ENCODE measurements around the gene ASB6. TPM values are rescaled to one million over a fixed set of nuclear protein-coding genes. Genes with fewer than 3 reads are reported as not detected.

ASB6 gene
- total RNA-seq, 1 experiment from 2014 or later, result 14.9 TPM

- Histone ChIP-seq H3K27ac (no peak overlapping the region), H3K4me3 (no peak overlapping the region), H3K27me3 (replicated peaks) (no peaks in the 10 kb centered on the region), H3K36me3 (no peaks in the 10 kb centered on the region), H3K4me1 (replicated peaks) (peaks cover 7% of the 10 kb centered on the region; the same call in 1 of the 2 replicates), H3K9me3 (replicated peaks) (no peaks in the 10 kb centered on the region)
- DNase-seq (ENCODE audit: low read depth in 1 of 2, low spot score in 2 of 2), result no peak
Observed at GRCh38 chr9:129675620-129676019, 33.7 kb upstream of the ASB6 start.

GRCh38 chr9:129674229-129674628, 32.3 kb upstream of the ASB6 start:
- Histone ChIP-seq H3K4me1 (replicated peaks) (peaks cover 12% of the 10 kb centered on the region), H3K27ac (no peak overlapping the region), H3K36me3 (no peaks in the 10 kb centered on the region), H3K9me3 (replicated peaks) (no peaks in the 10 kb centered on the region), H3K27me3 (replicated peaks) (no peaks in the 10 kb centered on the region), H3K4me3 (no peak overlapping the region)
- DNase-seq (ENCODE audit: low read depth in 1 of 2, low spot score in 2 of 2), result no peak

- DNase-seq (ENCODE audit: low read depth in 1 of 2, low spot score in 2 of 2), result no peak
- Histone ChIP-seq H3K9me3 (replicated peaks) (no peaks in the 10 kb centered on the region), H3K4me3 (no peak overlapping the region), H3K36me3 (no peaks in the 10 kb centered on the region), H3K27me3 (replicated peaks) (no peaks in the 10 kb centered on the region), H3K27ac (no peak overlapping the region), H3K4me1 (replicated peaks) (peaks cover 17% of the 10 kb centered on the region)
Observed at GRCh38 chr9:129673602-129674001, 31.7 kb upstream of the ASB6 start.

- Histone ChIP-seq H3K4me1 (replicated peaks) (peaks cover 26% of the 10 kb centered on the region), H3K27me3 (replicated peaks) (no peaks in the 10 kb centered on the region), H3K4me3 (no peak overlapping the region), H3K27ac (no peak overlapping the region), H3K36me3 (no peaks in the 10 kb centered on the region), H3K9me3 (replicated peaks) (no peaks in the 10 kb centered on the region)
- DNase-seq (ENCODE audit: low read depth in 1 of 2, low spot score in 2 of 2), result no peak
Observed at GRCh38 chr9:129672702-129673101, 30.8 kb upstream of the ASB6 start.

- H3K4me3 ChIP-seq, result no peak overlapping the region
- H3K4me1 ChIP-seq (replicated peaks), result peaks cover 21% of the 10 kb centered on the region
- no peaks in the 10 kb centered on the region for H3K9me3 ChIP-seq (replicated peaks)
- H3K27ac ChIP-seq, result no peak overlapping the region
- DNase-seq (ENCODE audit: low read depth in 1 of 2, low spot score in 2 of 2), result no peak
- H3K27me3 ChIP-seq (replicated peaks), result no peaks in the 10 kb centered on the region
- H3K36me3 ChIP-seq, result no peaks in the 10 kb centered on the region
Observed at GRCh38 chr9:129671519-129671918, 29.6 kb upstream of the ASB6 start.

GRCh38 chr9:129671065-129671464, 29.1 kb upstream of the ASB6 start:
- H3K27ac ChIP-seq, result no peak overlapping the region
- no peaks in the 10 kb centered on the region for H3K9me3 ChIP-seq (replicated peaks)
- H3K27me3 ChIP-seq (replicated peaks), result no peaks in the 10 kb centered on the region
- no peak for DNase-seq (ENCODE audit: low read depth in 1 of 2, low spot score in 2 of 2)
- no peaks in the 10 kb centered on the region for H3K36me3 ChIP-seq
- no peak overlapping the region for H3K4me3 ChIP-seq
- H3K4me1 ChIP-seq (replicated peaks), result peaks cover 21% of the 10 kb centered on the region

- Histone ChIP-seq H3K9me3 (replicated peaks) (no peaks in the 10 kb centered on the region), H3K36me3 (no peaks in the 10 kb centered on the region), H3K27me3 (replicated peaks) (0 out of 2 replicates have a peak, but pooled peaks cover 2% of the 10 kb centered on the region), H3K27ac (no peak overlapping the region), H3K4me3 (no peak overlapping the region), H3K4me1 (replicated peaks) (peaks cover 27% of the 10 kb centered on the region)
- DNase-seq (ENCODE audit: low read depth in 1 of 2, low spot score in 2 of 2), result no peak
Observed at GRCh38 chr9:129669946-129670345, 28.0 kb upstream of the ASB6 start.

GRCh38 chr9:129669141-129669718, 27.3 kb upstream of the ASB6 start:
- H3K27me3 ChIP-seq (replicated peaks), result 0 out of 2 replicates have a peak, but pooled peaks cover 2% of the 10 kb centered on the region
- H3K27ac ChIP-seq, result no peak overlapping the region
- no peaks in the 10 kb centered on the region for H3K9me3 ChIP-seq (replicated peaks)
- H3K4me1 ChIP-seq (replicated peaks), result peaks cover 27% of the 10 kb centered on the region
- peak; percentile 90 for DNase-seq (ENCODE audit: low read depth in 1 of 2, low spot score in 2 of 2)
- H3K36me3 ChIP-seq, result no peaks in the 10 kb centered on the region
- H3K4me3 ChIP-seq, result no peak overlapping the region

- no peak for DNase-seq (ENCODE audit: low read depth in 1 of 2, low spot score in 2 of 2)
- H3K4me3 ChIP-seq, result no peak overlapping the region
- H3K4me1 ChIP-seq (replicated peaks), result peaks cover 27% of the 10 kb centered on the region
- no peak overlapping the region for H3K27ac ChIP-seq
- H3K27me3 ChIP-seq (replicated peaks), result 0 out of 2 replicates have a peak, but pooled peaks cover 2% of the 10 kb centered on the region
- H3K36me3 ChIP-seq, result no peaks in the 10 kb centered on the region
- no peaks in the 10 kb centered on the region for H3K9me3 ChIP-seq (replicated peaks)
Observed at GRCh38 chr9:129667850-129668249, 25.9 kb upstream of the ASB6 start.

- DNase-seq (ENCODE audit: low read depth in 1 of 2, low spot score in 2 of 2), result no peak
- Histone ChIP-seq H3K4me3 (no peak overlapping the region), H3K27ac (no peak overlapping the region), H3K9me3 (replicated peaks) (no peaks in the 10 kb centered on the region), H3K4me1 (replicated peaks) (peaks cover 27% of the 10 kb centered on the region), H3K27me3 (replicated peaks) (0 out of 2 replicates have a peak, but pooled peaks cover 2% of the 10 kb centered on the region), H3K36me3 (no peaks in the 10 kb centered on the region)
Observed at GRCh38 chr9:129667378-129667777, 25.4 kb upstream of the ASB6 start.

GRCh38 chr9:129666575-129666974, 24.6 kb upstream of the ASB6 start:
- Histone ChIP-seq H3K27me3 (replicated peaks) (0 out of 2 replicates have a peak, but pooled peaks cover 2% of the 10 kb centered on the region), H3K4me3 (no peak overlapping the region), H3K36me3 (no peaks in the 10 kb centered on the region), H3K27ac (no peak overlapping the region), H3K9me3 (replicated peaks) (no peaks in the 10 kb centered on the region), H3K4me1 (replicated peaks) (peaks cover 27% of the 10 kb centered on the region)
- no peak for DNase-seq (ENCODE audit: low read depth in 1 of 2, low spot score in 2 of 2)

- Histone ChIP-seq H3K9me3 (replicated peaks) (no peaks in the 10 kb centered on the region), H3K4me3 (peak overlapping the region; percentile 51), H3K27me3 (replicated peaks) (0 out of 2 replicates have a peak, but pooled peaks cover 2% of the 10 kb centered on the region), H3K36me3 (no peaks in the 10 kb centered on the region), H3K4me1 (replicated peaks) (peaks cover 27% of the 10 kb centered on the region), H3K27ac (no peak overlapping the region)
- DNase-seq (ENCODE audit: low read depth in 1 of 2, low spot score in 2 of 2), result no peak
Observed at GRCh38 chr9:129665814-129666520, 24.0 kb upstream of the ASB6 start.

- H3K27ac ChIP-seq, result no peak within 1 kb of the TSS
- H3K4me1 ChIP-seq (replicated peaks), result peaks cover 27% of the 10 kb centered on the region
- H3K36me3 ChIP-seq, result no peaks in the 10 kb centered on the region
- peak within 1 kb of the TSS; percentile 51 for H3K4me3 ChIP-seq
- 0 out of 2 replicates have a peak, but pooled peaks cover 2% of the 10 kb centered on the region for H3K27me3 ChIP-seq (replicated peaks)
- H3K9me3 ChIP-seq (replicated peaks), result no peaks in the 10 kb centered on the region
- no peak for DNase-seq (ENCODE audit: low read depth in 1 of 2, low spot score in 2 of 2)
Observed at GRCh38 chr9:129665389-129665775, 23.4 kb upstream of the ASB6 start, which contains the start of gene PRRX2. PRRX2 (plus strand) TSS chr9:129665647; CDS start chr9:129665868, 221 bp downstream.

GRCh38 chr9:129664746-129665388, 22.9 kb upstream of the ASB6 start:
- no peaks in the 10 kb centered on the region for H3K9me3 ChIP-seq (replicated peaks)
- H3K4me1 ChIP-seq (replicated peaks), result peaks cover 27% of the 10 kb centered on the region
- H3K36me3 ChIP-seq, result no peaks in the 10 kb centered on the region
- H3K27me3 ChIP-seq (replicated peaks), result 0 out of 2 replicates have a peak, but pooled peaks cover 2% of the 10 kb centered on the region
- no peak for DNase-seq (ENCODE audit: low read depth in 1 of 2, low spot score in 2 of 2)
- no peak overlapping the region for H3K27ac ChIP-seq
- H3K4me3 ChIP-seq, result peak overlapping the region; percentile 51
